Body of pancreas (tissue), 4 donors: Measurements from ENCODE around the gene PTPRT. TPM values are rescaled to one million over a fixed set of nuclear protein-coding genes. Genes with fewer than 3 reads are reported as not detected.

Experiments used
- ATAC-seq: fragments of 150-250 bp; one replicate; pipeline ENCODE4 v1.9.1; 2016
- DNase-seq, 4 donors: peaks; one replicate each; pipeline ENCODE4 v3.0.0-alpha.2; 2019
- H3K27ac ChIP-seq, 4 donors: fragments of 200-600 bp; sonication (generic); 1 replicate in 3 of 4; 2 replicates in 1 of 4; pipeline versions ENCODE4 v1.5.1 to v1.6.1; 2016 to 2019; ENCODE audit warnings: mild to moderate bottlenecking in 1 of 4, mixed read lengths in 1 of 4, moderate library complexity in 1 of 4
- H3K27me3 ChIP-seq, 2 donors: fragments of 200-600 bp; sonication (generic); one replicate each; pipeline ENCODE4 v1.6.0; 2016; ENCODE audit warnings: mild to moderate bottlenecking in 1 of 2
- H3K36me3 ChIP-seq, 2 donors: fragments of 200-600 bp; sonication (generic); replicated peaks in 1 of 2; 2 replicates each; pipeline ENCODE4 v1.5.1; 2016; ENCODE audit warnings: low read depth in 2 of 2; ENCODE audit not compliant: insufficient read depth in 1 of 2
- H3K4me1 ChIP-seq: fragments of 200-600 bp; sonication (generic); one replicate; pipeline ENCODE4 v1.6.0; 2016
- H3K4me3 ChIP-seq, 2 donors: fragments of 200-600 bp; sonication (generic); 1 replicate in 1 of 2; 2 replicates in 1 of 2; pipeline ENCODE4 v1.5.1; 2016 to 2019
- H3K9me3 ChIP-seq, 3 donors: fragments of 200-600 bp; sonication (generic); 1 replicate in 2 of 3; 2 replicates in 1 of 3; pipeline ENCODE4 v1.5.1; 2016
- CTCF ChIP-seq, 7 experiments: fragments of 450-650 bp in 4 of 7; fragments of 200-600 bp in 3 of 7; sonication (generic) in 3 of 7; IDR thresholded peaks; one replicate each; pipeline ENCODE4 v1.5.1; 2016 to 2019; ENCODE audit warnings: antibody characterized with exemption in 7 of 7
- POLR2A ChIP-seq, 3 donors: fragments of 450-650 bp; IDR thresholded peaks; one replicate each; pipeline ENCODE4 v1.6.1; 2016; ENCODE audit warnings: antibody characterized with exemption in 3 of 3, mild to moderate bottlenecking in 2 of 3
- WGBS, 2 donors: methylation state at CpG; one replicate each; pipeline ENCODE4 v1.1.5; 2017; 5-methylcytosine and 5-hydroxymethylcytosine counted together
- intact Hi-C: fragments of 100-400 bp; cut with DNase I; formaldehyde crosslinking; loops from one replicate; pipeline ENCODE4 v1.15.1; 2023
- total RNA-seq, 2 donors: library from RNA; depleted of rRNA; stranded (reverse); fragments of >200 nt; gene quantifications; one replicate each; pipeline ENCODE4 v1.1.0, GENCODE V29; 2016

Gene PTPRT
- total RNA-seq, 2 donors from 2014 or later, result 0.33 to 1.0 TPM

- Histone ChIP-seq H3K27me3 (no peaks in the 10 kb centered on the region), H3K4me1 (no peaks in the 10 kb centered on the region), H3K9me3 (no peaks in the 10 kb centered on the region), H3K27ac (no peak overlapping the region), H3K4me3 (no peak overlapping the region), H3K36me3 (no peaks in the 10 kb centered on the region)
- ATAC-seq, result no peak
- WGBS, 2 donors, result 78 to 84% methylated on average over 3 of the region's 3 CpGs
- intact Hi-C loops, result no loop called here
- no peak for TF ChIP-seq POLR2A (IDR thresholded peaks at IDR 0.05)
- no peak for TF ChIP-seq CTCF (IDR thresholded peaks at IDR 0.05)
- DNase-seq, result no peak
Measured at GRCh38 chr20:42482808-42483207, 706.9 kb downstream of the PTPRT start.

GRCh38 chr20:42475773-42476172 is 713.9 kb downstream of the PTPRT start:
- ATAC-seq (no peak), DNase-seq (no peak)
- WGBS, 2 donors, result 77 to 78% methylated on average over 7 of the region's 7 CpGs
- Histone ChIP-seq H3K9me3 (no peaks in the 10 kb centered on the region), H3K27me3 (no peaks in the 10 kb centered on the region), H3K36me3 (no peaks in the 10 kb centered on the region), H3K4me3 (no peak overlapping the region), H3K4me1 (no peaks in the 10 kb centered on the region), H3K27ac (no peak overlapping the region)
- no peak for TF ChIP-seq CTCF (IDR thresholded peaks at IDR 0.05)
- no peak for TF ChIP-seq POLR2A (IDR thresholded peaks at IDR 0.05)
- intact Hi-C loops, result no loop called here

- TF ChIP-seq CTCF (IDR thresholded peaks at IDR 0.05) (no peak), POLR2A (IDR thresholded peaks at IDR 0.05) (no peak)
- 78 to 100% methylated on average over 2 to 6 of the region's 6 CpGs for WGBS, 2 donors
- no peak for ATAC-seq
- no peaks in the 10 kb centered on the region for H3K9me3 ChIP-seq
- DNase-seq, result no peak
- no peaks in the 10 kb centered on the region for H3K4me1 ChIP-seq
- no peaks in the 10 kb centered on the region for H3K27me3 ChIP-seq
- H3K27ac ChIP-seq, result no peak overlapping the region
- H3K4me3 ChIP-seq, result no peak overlapping the region
- intact Hi-C loops, result no loop called here
- H3K36me3 ChIP-seq, result no peaks in the 10 kb centered on the region
Measured at GRCh38 chr20:42474646-42475045, 715.1 kb downstream of the PTPRT start.

GRCh38 chr20:42472198-42472597 is 717.5 kb downstream of the PTPRT start:
- no peak overlapping the region for H3K27ac ChIP-seq
- no peaks in the 10 kb centered on the region for H3K36me3 ChIP-seq
- no peak overlapping the region for H3K4me3 ChIP-seq
- 88 to 93% methylated on average over 19 of the region's 19 CpGs for whole genome bisulfite sequencing, 2 donors
- no peaks in the 10 kb centered on the region for H3K9me3 ChIP-seq
- ATAC-seq, result no peak
- intact Hi-C loops, result no loop called here
- TF ChIP-seq CTCF (IDR thresholded peaks at IDR 0.05), result no peak
- TF ChIP-seq POLR2A (IDR thresholded peaks at IDR 0.05), result no peak
- H3K4me1 ChIP-seq, result no peaks in the 10 kb centered on the region
- no peak for DNase-seq
- no peaks in the 10 kb centered on the region for H3K27me3 ChIP-seq

GRCh38 chr20:42461965-42462593 is 727.6 kb downstream of the PTPRT start:
- intact Hi-C loops, result no loop called here
- ATAC-seq, result no peak
- no peak for TF ChIP-seq CTCF (IDR thresholded peaks at IDR 0.05)
- TF ChIP-seq POLR2A (IDR thresholded peaks at IDR 0.05), result no peak
- WGBS, 2 donors, result 70 to 88% methylated on average over 2 of the region's 2 CpGs
- no peaks in the 10 kb centered on the region for H3K9me3 ChIP-seq
- H3K4me3 ChIP-seq, result no peak overlapping the region
- no peak for DNase-seq
- H3K4me1 ChIP-seq, result no peaks in the 10 kb centered on the region
- H3K36me3 ChIP-seq, result no peaks in the 10 kb centered on the region
- H3K27me3 ChIP-seq, result no peaks in the 10 kb centered on the region
- no peak overlapping the region for H3K27ac ChIP-seq
